Ascending aorta (tissue), 2 donors: ENCODE measurements around the gene CNOT1. TPM values are rescaled to one million over a fixed set of nuclear protein-coding genes. Genes with fewer than 3 reads are reported as not detected.

Experiments used
- DNase-seq, 2 donors: peaks; one replicate each; pipeline ENCODE4 v3.0.0-alpha.2; 2019; ENCODE audit warnings: low spot score in 2 of 2
- H3K27ac ChIP-seq, 2 donors: fragments of 200-600 bp; sonication (generic); one replicate each; pipeline ENCODE4 v1.5.1; 2016 to 2017; ENCODE audit warnings: mild to moderate bottlenecking in 1 of 2
- H3K27me3 ChIP-seq: fragments of 200-600 bp; sonication (generic); one replicate; pipeline ENCODE4 v1.5.1; 2017
- H3K36me3 ChIP-seq, 2 donors: fragments of 200-600 bp; sonication (generic); one replicate each; pipeline ENCODE4 v1.5.1; 2016
- H3K4me1 ChIP-seq, 2 donors: fragments of 200-600 bp; sonication (generic); one replicate each; pipeline ENCODE4 v1.5.1; 2016 to 2017; ENCODE audit warnings: mild to moderate bottlenecking in 1 of 2
- H3K4me3 ChIP-seq, 2 donors: fragments of 200-600 bp; sonication (generic); one replicate each; pipeline ENCODE4 v1.5.1; 2016 to 2017; ENCODE audit warnings: mild to moderate bottlenecking in 1 of 2
- H3K9me3 ChIP-seq, 2 donors: fragments of 200-600 bp; sonication (generic); one replicate each; pipeline ENCODE4 v1.5.1; 2016
- intact Hi-C: fragments of 100-400 bp; cut with DNase I; formaldehyde crosslinking; loops from one replicate; pipeline ENCODE4 v1.15.1; 2023
- total RNA-seq: library from RNA; depleted of rRNA; stranded (reverse); fragments of >200 nt; gene quantifications from one replicate; pipeline ENCODE4 v1.1.0, GENCODE V29; 2016
- TF ChIP-seq, protein P1 (sequence below), 3 experiments: fragments of 200-600 bp in 2 of 3; fragments of 450-650 bp in 1 of 3; sonication (generic) in 2 of 3; IDR thresholded peaks; one replicate each; pipeline ENCODE4 v1.5.1; 2016 to 2019; ENCODE audit warnings: antibody characterized with exemption in 3 of 3, mild to moderate bottlenecking in 1 of 3, moderate library complexity in 1 of 3

The CNOT1 gene
- total RNA-seq, 1 donor from 2014 or later: 324 TPM

DNA sequence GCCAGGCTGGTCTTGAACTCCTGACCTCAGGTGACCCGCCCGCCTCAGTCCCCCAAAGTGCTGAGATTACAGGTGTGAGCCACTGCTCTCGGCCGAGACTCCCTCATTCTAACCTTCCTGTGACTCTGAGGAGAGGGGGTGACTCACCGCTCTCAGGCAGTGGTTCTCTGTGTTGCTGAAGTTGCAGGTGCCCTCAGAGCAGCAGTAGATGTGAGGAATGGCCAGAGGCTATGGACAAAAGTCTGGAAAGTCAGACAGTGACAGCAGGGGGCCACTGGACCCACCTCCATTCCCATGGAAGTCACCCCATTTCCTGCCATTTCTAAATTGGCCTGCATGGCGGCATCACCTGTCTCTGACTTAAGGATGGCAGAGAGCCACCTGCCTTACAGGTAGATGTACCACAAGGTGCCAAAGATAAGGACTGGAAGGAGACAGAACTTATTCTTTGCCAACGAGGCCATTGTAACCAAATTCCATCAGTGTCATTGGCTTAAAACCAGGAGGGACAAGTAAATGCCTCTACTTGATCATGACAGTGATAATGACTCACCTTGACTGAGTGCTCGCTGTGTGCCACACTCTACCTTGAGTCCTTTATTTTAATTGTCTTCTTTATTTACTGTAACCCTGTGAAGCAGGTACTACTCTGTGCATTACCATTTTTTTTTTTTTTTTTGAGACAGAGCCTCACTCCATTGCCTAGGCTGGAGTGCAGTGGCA, 15.3 kb upstream of the CNOT1 start:
- no peaks in the 10 kb centered on the region for H3K36me3 ChIP-seq
- H3K9me3 ChIP-seq: no peaks in the 10 kb centered on the region
- no peak for DNase-seq
- H3K27me3 ChIP-seq: no peaks in the 10 kb centered on the region
- TF ChIP-seq, protein P1, sequence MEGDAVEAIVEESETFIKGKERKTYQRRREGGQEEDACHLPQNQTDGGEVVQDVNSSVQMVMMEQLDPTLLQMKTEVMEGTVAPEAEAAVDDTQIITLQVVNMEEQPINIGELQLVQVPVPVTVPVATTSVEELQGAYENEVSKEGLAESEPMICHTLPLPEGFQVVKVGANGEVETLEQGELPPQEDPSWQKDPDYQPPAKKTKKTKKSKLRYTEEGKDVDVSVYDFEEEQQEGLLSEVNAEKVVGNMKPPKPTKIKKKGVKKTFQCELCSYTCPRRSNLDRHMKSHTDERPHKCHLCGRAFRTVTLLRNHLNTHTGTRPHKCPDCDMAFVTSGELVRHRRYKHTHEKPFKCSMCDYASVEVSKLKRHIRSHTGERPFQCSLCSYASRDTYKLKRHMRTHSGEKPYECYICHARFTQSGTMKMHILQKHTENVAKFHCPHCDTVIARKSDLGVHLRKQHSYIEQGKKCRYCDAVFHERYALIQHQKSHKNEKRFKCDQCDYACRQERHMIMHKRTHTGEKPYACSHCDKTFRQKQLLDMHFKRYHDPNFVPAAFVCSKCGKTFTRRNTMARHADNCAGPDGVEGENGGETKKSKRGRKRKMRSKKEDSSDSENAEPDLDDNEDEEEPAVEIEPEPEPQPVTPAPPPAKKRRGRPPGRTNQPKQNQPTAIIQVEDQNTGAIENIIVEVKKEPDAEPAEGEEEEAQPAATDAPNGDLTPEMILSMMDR (IDR thresholded peaks at IDR 0.05): no peak
- no peak overlapping the region for H3K27ac ChIP-seq
- intact Hi-C loops: no loop called here
- no peak overlapping the region for H3K4me3 ChIP-seq
- no peaks in the 10 kb centered on the region for H3K4me1 ChIP-seq

GRCh38 chr16:58644108-58644507, 14.5 kb upstream of the CNOT1 start:
- no peak overlapping the region for H3K27ac ChIP-seq
- no peak for DNase-seq
- no peaks in the 10 kb centered on the region for H3K4me1 ChIP-seq
- intact Hi-C loops: no loop called here
- H3K27me3 ChIP-seq: no peaks in the 10 kb centered on the region
- H3K36me3 ChIP-seq: no peaks in the 10 kb centered on the region
- TF ChIP-seq, protein P1 (IDR thresholded peaks at IDR 0.05): no peak
- H3K9me3 ChIP-seq: no peaks in the 10 kb centered on the region
- H3K4me3 ChIP-seq: no peak overlapping the region

GRCh38 chr16:58640949-58641348, 11.3 kb upstream of the CNOT1 start:
- no peak overlapping the region for H3K4me3 ChIP-seq
- H3K4me1 ChIP-seq: no peaks in the 10 kb centered on the region
- no peaks in the 10 kb centered on the region for H3K27me3 ChIP-seq
- no peaks in the 10 kb centered on the region for H3K36me3 ChIP-seq
- TF ChIP-seq, protein P1 (IDR thresholded peaks at IDR 0.05): no peak
- intact Hi-C loops: no loop called here
- H3K27ac ChIP-seq: no peak overlapping the region
- no peaks in the 10 kb centered on the region for H3K9me3 ChIP-seq
- no peak for DNase-seq

DNA sequence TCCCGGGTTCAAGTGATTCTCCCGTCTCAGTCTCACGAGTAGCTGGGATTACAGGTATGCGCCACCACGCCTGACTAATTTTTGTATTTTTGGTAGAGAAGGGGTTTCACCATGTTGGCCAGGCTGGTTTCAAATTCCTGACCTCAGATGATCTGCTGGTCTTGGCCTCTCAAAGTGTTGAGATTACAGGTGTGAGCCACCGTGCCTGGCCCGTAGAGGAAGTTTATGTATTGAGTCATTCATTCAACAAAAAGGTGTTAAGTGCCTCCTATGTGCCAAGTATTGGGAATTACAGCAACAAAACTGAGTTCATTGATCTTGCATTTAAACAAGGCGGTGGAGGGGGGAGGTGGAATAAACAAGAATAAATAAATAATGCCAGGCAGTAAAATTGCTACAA, 10.2 kb upstream of the CNOT1 start:
- Histone ChIP-seq H3K36me3 (no peaks in the 10 kb centered on the region), H3K4me1 (no peaks in the 10 kb centered on the region), H3K9me3 (no peaks in the 10 kb centered on the region), H3K27ac (no peak overlapping the region), H3K4me3 (no peak overlapping the region), H3K27me3 (no peaks in the 10 kb centered on the region)
- intact Hi-C loops: no loop called here
- DNase-seq: no peak
- TF ChIP-seq, protein P1 (IDR thresholded peaks at IDR 0.05): no peak

DNA sequence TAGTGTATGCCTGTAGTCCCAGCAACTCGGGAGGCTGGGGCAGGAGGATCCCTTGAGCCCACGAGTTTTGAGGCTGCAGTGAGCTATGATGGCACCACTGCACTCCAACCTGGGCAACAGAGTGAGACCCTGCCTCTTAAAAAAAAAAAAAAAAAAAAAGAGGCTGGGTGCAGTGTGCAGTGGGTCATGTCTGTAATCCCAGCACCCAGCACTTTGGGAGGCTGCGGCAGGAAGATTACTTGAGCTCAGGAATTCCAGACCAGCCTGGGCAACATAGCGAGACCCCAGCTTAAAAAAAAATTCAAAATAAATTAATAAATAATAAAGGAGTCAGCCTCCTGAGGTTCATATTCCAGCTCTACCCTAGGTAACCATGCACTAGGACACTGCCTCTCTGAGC, 9.6 kb upstream of the CNOT1 start:
- no peak for DNase-seq
- Histone ChIP-seq H3K27ac (no peak overlapping the region), H3K9me3 (no peaks in the 10 kb centered on the region), H3K27me3 (no peaks in the 10 kb centered on the region), H3K4me3 (no peak overlapping the region), H3K4me1 (no peaks in the 10 kb centered on the region), H3K36me3 (no peaks in the 10 kb centered on the region)
- intact Hi-C loops: no loop called here
- TF ChIP-seq, protein P1 (IDR thresholded peaks at IDR 0.05): no peak
